Measurements from ENCODE around the gene BRD7.

The BRD7 gene

GRCh38 chr16:50285406-50286003 lies 83.3 kb downstream of the BRD7 start:
- no peak overlapping the region for H3K27ac ChIP-seq
- no peaks in the 10 kb centered on the region for H3K79me2 ChIP-seq
- no peak overlapping the region for H3K4me2 ChIP-seq (ENCODE audit: low read length)
- no peaks in the 10 kb centered on the region for H3K27me3 ChIP-seq (ENCODE audit: control insufficient read depth, insufficient read depth, low read length)
- H3K4me3 ChIP-seq (ENCODE audit: low read depth, low read length) = no peak overlapping the region
- no peak overlapping the region for H2AFZ ChIP-seq
- H3K9ac ChIP-seq = no peak overlapping the region
- TF ChIP-seq CTCF (IDR thresholded peaks at IDR 0.05) = no peak
- H3K36me3 ChIP-seq (ENCODE audit: control insufficient read depth, insufficient read depth, low read length) = no peaks in the 10 kb centered on the region
- H3K4me1 ChIP-seq = no peaks in the 10 kb centered on the region
- H3K9me3 ChIP-seq (ENCODE audit: control insufficient read depth, low read length) = no peaks in the 10 kb centered on the region

GRCh38 chr16:50284131-50284911 lies 84.5 kb downstream of the BRD7 start:
- Histone ChIP-seq H2AFZ (no peak overlapping the region), H3K4me3 (ENCODE audit: low read depth, low read length) (no peak overlapping the region), H3K27me3 (ENCODE audit: control insufficient read depth, insufficient read depth, low read length) (no peaks in the 10 kb centered on the region), H3K36me3 (ENCODE audit: control insufficient read depth, insufficient read depth, low read length) (no peaks in the 10 kb centered on the region), H3K4me2 (ENCODE audit: low read length) (no peak overlapping the region), H3K9me3 (ENCODE audit: control insufficient read depth, low read length) (no peaks in the 10 kb centered on the region), H3K4me1 (no peaks in the 10 kb centered on the region), H3K27ac (no peak overlapping the region), H3K9ac (no peak overlapping the region), H3K79me2 (no peaks in the 10 kb centered on the region)
- no peak for TF ChIP-seq CTCF (IDR thresholded peaks at IDR 0.05)

DNA sequence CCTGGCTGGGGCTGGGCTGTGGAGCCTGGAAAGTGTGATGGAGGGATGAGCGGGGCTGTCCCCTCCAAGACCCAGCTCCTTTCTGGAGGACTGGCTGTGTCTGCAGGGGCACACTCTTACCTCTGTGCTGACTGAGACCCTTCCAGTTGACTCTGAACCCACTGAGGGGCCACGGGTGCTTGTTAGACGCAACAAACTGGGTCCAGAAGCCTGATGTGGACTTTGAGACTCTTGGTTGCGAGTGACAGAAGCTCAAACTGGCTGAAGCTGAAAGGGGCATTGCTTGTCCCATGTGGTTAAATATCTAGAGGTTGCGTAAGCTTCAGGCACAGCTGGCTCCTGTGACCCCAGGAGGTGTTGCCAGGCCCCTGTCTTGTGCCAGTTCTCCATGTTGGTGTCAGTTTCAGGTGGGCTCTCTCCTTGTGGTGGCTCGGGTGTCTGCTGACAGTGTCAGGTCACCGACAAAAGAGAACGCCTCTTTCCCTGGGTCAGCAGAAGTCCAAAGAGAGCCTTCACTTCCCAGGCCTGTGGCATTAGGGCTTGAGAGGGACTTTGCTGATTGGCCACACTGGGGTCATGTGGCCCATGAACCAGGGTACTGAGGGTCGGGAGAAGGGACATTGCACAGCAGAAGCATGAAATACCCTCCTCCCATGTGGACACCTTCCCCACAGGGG lies 85.7 kb downstream of the BRD7 start:
- H3K9me3 ChIP-seq (ENCODE audit: control insufficient read depth, low read length) = no peaks in the 10 kb centered on the region
- H3K36me3 ChIP-seq (ENCODE audit: control insufficient read depth, insufficient read depth, low read length) = no peaks in the 10 kb centered on the region
- H3K4me3 ChIP-seq (ENCODE audit: low read depth, low read length) = no peak overlapping the region
- H2AFZ ChIP-seq = no peak overlapping the region
- TF ChIP-seq CTCF (IDR thresholded peaks at IDR 0.05) = no peak
- no peaks in the 10 kb centered on the region for H3K4me1 ChIP-seq
- H3K79me2 ChIP-seq = no peaks in the 10 kb centered on the region
- no peak overlapping the region for H3K9ac ChIP-seq
- H3K4me2 ChIP-seq (ENCODE audit: low read length) = no peak overlapping the region
- no peaks in the 10 kb centered on the region for H3K27me3 ChIP-seq (ENCODE audit: control insufficient read depth, insufficient read depth, low read length)
- H3K27ac ChIP-seq = no peak overlapping the region

GRCh38 chr16:50282010-50282538 lies 86.7 kb downstream of the BRD7 start:
- Histone ChIP-seq H3K4me1 (no peaks in the 10 kb centered on the region), H3K9ac (no peak overlapping the region), H3K36me3 (ENCODE audit: control insufficient read depth, insufficient read depth, low read length) (no peaks in the 10 kb centered on the region), H3K9me3 (ENCODE audit: control insufficient read depth, low read length) (no peaks in the 10 kb centered on the region), H3K4me3 (ENCODE audit: low read depth, low read length) (no peak overlapping the region), H3K27ac (no peak overlapping the region), H3K79me2 (no peaks in the 10 kb centered on the region), H3K27me3 (ENCODE audit: control insufficient read depth, insufficient read depth, low read length) (no peaks in the 10 kb centered on the region), H3K4me2 (ENCODE audit: low read length) (no peak overlapping the region), H2AFZ (no peak overlapping the region)
- TF ChIP-seq CTCF (IDR thresholded peaks at IDR 0.05) = no peak
